MG63 (cell line): Measurements from ENCODE around the gene CDC42BPB. TPM values are rescaled to one million over a fixed set of nuclear protein-coding genes. Genes with fewer than 3 reads are reported as not detected.

Experiments
- DNase-seq: peaks from one replicate; pipeline ENCODE4 v3.0.0-alpha.2; 2020
- H3K27me3 ChIP-seq: fragments of 250-450 bp; sonication (Bioruptor Pico); 2 replicates; pipeline ENCODE4 v1.5.1; 2020; ENCODE audit warnings: mild to moderate bottlenecking, moderate library complexity
- H3K36me3 ChIP-seq: fragments of 250-450 bp; sonication (Bioruptor Pico); 2 replicates; pipeline ENCODE4 v1.5.1; 2020; ENCODE audit warnings: mild to moderate bottlenecking, moderate library complexity
- H3K4me3 ChIP-seq: fragments of 250-450 bp; sonication (Bioruptor Pico); 2 replicates; pipeline ENCODE4 v1.5.1; 2020; ENCODE audit warnings: mild to moderate bottlenecking, moderate library complexity
- H3K9me3 ChIP-seq: fragments of 250-450 bp; sonication (Bioruptor Pico); 2 replicates; pipeline ENCODE4 v1.5.1; 2020; ENCODE audit warnings: mild to moderate bottlenecking, moderate library complexity
- total RNA-seq: library from RNA; depleted of rRNA; stranded (reverse); fragments of >200 nt; shearing (Covaris generic); gene quantifications from 2 replicates; pipeline ENCODE4 v1.2.3, GENCODE V29; 2014; ENCODE audit warnings: low replicate concordance

Gene CDC42BPB
- total RNA-seq, 1 experiment from 2014 or later: 11.7 TPM

GRCh38 chr14:103016594-103016993 lies 40.8 kb downstream of the CDC42BPB start:
- DNase-seq: no peak
- no peaks in the 10 kb centered on the region for H3K27me3 ChIP-seq
- H3K4me3 ChIP-seq: no peak overlapping the region
- no peaks in the 10 kb centered on the region; the same call in 1 of the 2 replicates for H3K36me3 ChIP-seq
- no peaks in the 10 kb centered on the region for H3K9me3 ChIP-seq

DNA sequence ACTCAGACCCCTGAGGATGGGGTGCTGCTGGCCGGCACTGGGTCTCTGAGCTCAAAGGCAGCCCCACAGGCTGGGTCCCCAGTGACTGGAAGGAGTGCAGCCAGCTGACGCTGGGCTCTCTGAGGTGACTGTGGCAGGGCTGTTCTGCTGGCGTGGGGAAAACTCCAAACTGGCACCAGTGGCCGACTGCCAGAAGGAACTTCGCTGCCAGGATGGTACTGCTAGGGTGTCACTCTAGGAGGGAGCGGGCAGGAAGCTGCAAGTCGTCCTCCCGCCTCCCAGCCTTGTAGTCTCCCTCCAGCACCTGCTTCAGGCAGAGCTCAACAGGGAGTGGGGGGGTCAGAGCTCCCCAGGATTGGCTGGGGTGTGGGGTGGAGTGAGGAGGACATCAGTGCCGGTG lies 41.3 kb downstream of the CDC42BPB start:
- Histone ChIP-seq H3K4me3 (no peak overlapping the region), H3K27me3 (no peaks in the 10 kb centered on the region), H3K9me3 (no peaks in the 10 kb centered on the region), H3K36me3 (peaks cover 3% of the 10 kb centered on the region)
- no peak for DNase-seq

DNA sequence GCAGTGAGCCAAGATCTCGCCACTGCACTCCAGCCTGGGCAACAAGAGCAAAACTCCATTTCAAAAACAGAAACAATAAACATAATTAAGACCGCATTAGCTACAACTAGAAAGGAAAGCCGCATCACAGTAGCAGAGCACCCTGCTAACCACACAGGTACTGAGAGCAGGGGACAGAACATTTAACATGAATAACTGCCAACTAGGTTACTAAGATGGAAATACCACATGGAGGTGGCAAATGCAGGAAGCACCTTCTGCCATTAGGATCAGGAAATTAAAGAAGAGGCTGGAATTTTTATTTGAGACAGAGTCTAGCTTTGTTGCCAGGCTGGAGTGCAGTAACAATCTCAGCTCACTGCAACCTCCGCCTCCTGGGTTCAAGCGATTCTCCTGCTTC lies 41.9 kb downstream of the CDC42BPB start:
- DNase-seq: no peak
- H3K27me3 ChIP-seq: no peaks in the 10 kb centered on the region
- peaks cover 6% of the 10 kb centered on the region; the same call in 1 of the 2 replicates for H3K36me3 ChIP-seq
- no peak overlapping the region for H3K4me3 ChIP-seq
- H3K9me3 ChIP-seq: no peaks in the 10 kb centered on the region

DNA sequence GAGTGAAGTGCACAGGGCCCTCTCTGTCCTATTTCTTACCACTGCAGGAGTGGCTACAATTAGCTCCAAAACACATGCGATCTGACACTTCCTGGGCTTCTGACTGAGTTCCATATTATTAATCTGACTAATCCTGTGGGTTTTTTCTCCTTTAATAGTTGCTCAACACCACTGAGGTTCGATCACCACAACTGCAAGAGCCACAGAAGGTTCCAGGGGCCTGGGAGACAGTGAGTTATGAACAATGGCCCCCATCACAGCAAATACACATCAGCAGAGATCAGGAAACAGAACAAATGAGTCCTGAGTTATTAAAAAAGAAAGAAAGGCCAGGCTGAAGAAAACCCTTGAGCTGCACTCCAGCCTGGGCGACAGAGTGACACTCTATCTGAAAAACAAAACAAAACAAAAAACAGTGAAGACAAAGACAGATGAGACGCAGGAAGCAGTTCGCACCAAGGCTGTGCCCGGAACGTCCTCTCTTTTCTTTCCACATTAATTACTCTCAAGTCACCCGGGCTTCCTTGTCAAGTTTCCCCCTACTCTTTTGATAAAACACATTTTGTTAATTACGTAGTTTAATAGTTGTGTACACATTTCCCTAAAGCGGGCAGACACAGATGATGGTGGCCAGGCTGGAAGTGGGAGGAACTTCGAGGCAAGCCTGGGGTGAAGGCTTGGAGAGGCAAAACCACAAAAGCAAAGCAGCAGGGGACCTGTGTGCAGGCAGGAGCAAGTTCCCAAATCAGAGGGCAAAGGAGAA lies 42.7 kb downstream of the CDC42BPB start:
- H3K4me3 ChIP-seq: no peak overlapping the region
- peak; percentile 46 for DNase-seq
- H3K9me3 ChIP-seq: no peaks in the 10 kb centered on the region
- H3K36me3 ChIP-seq: peaks cover 12% of the 10 kb centered on the region
- H3K27me3 ChIP-seq: no peaks in the 10 kb centered on the region

- no peak for DNase-seq
- Histone ChIP-seq H3K4me3 (no peak overlapping the region), H3K36me3 (peaks cover 13% of the 10 kb centered on the region), H3K27me3 (no peaks in the 10 kb centered on the region), H3K9me3 (no peaks in the 10 kb centered on the region)
Observed at GRCh38 chr14:103013028-103013427, 44.3 kb downstream of the CDC42BPB start.

- no peaks in the 10 kb centered on the region for H3K9me3 ChIP-seq
- no peak overlapping the region for H3K4me3 ChIP-seq
- peaks cover 13% of the 10 kb centered on the region for H3K36me3 ChIP-seq
- DNase-seq: no peak
- no peaks in the 10 kb centered on the region for H3K27me3 ChIP-seq
Observed at GRCh38 chr14:103009559-103009958, 47.8 kb downstream of the CDC42BPB start.

- peak; percentile 53 for DNase-seq
- H3K36me3 ChIP-seq: peaks cover 13% of the 10 kb centered on the region
Observed at GRCh38 chr14:103008768-103009357, 48.5 kb downstream of the CDC42BPB start.

GRCh38 chr14:103008126-103008525 lies 49.2 kb downstream of the CDC42BPB start:
- no peaks in the 10 kb centered on the region for H3K27me3 ChIP-seq
- H3K9me3 ChIP-seq: no peaks in the 10 kb centered on the region
- no peak for DNase-seq
- H3K36me3 ChIP-seq: peaks cover 13% of the 10 kb centered on the region
- H3K4me3 ChIP-seq: no peak overlapping the region

More at GRCh38 chr14:103008768-103009357, 48.5 kb downstream of the CDC42BPB start:
- no peaks in the 10 kb centered on the region for H3K9me3 ChIP-seq
- no peaks in the 10 kb centered on the region for H3K27me3 ChIP-seq
- H3K4me3 ChIP-seq: no peak overlapping the region

GRCh38 chr14:103007555-103007954 lies 49.8 kb downstream of the CDC42BPB start:
- Histone ChIP-seq H3K36me3 (peaks cover 13% of the 10 kb centered on the region), H3K9me3 (no peaks in the 10 kb centered on the region), H3K27me3 (no peaks in the 10 kb centered on the region), H3K4me3 (no peak overlapping the region)
- no peak for DNase-seq

- no peak for DNase-seq
- no peaks in the 10 kb centered on the region for H3K9me3 ChIP-seq
- H3K4me3 ChIP-seq: no peak overlapping the region
- no peaks in the 10 kb centered on the region for H3K27me3 ChIP-seq
- H3K36me3 ChIP-seq: peaks cover 13% of the 10 kb centered on the region
Observed at GRCh38 chr14:103006991-103007520, 50.3 kb downstream of the CDC42BPB start.

- Histone ChIP-seq H3K9me3 (no peaks in the 10 kb centered on the region), H3K36me3 (peaks cover 12% of the 10 kb centered on the region), H3K4me3 (no peak overlapping the region), H3K27me3 (no peaks in the 10 kb centered on the region)
- DNase-seq: no peak
Observed at GRCh38 chr14:103006106-103006505, 51.2 kb downstream of the CDC42BPB start.

DNA sequence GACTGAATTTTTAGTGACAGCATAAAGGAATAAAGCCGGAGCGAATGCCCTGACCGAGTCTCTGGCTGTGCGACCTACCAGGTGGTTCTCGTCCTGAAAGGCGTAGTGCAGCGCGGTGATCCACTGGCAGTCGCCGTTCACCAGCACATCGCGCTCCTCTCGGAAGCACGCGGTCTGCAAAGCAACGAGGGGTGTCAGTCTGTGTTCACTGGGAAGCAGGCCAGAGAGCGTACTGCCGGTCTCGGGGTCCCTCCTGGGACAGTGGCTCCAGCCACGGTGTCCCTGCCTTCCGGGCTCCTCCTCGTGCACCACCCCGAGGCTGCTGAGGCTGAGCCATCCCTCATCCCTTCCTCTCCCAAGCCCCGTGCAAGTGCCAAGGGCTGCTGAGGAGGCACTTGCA lies 53.5 kb downstream of the CDC42BPB start:
- Histone ChIP-seq H3K36me3 (peaks cover 7% of the 10 kb centered on the region), H3K27me3 (no peaks in the 10 kb centered on the region), H3K4me3 (no peak overlapping the region), H3K9me3 (no peaks in the 10 kb centered on the region)
- DNase-seq: no peak

- Histone ChIP-seq H3K27me3 (no peaks in the 10 kb centered on the region), H3K4me3 (no peak overlapping the region), H3K36me3 (peaks cover 9% of the 10 kb centered on the region), H3K9me3 (no peaks in the 10 kb centered on the region)
- no peak for DNase-seq
Observed at GRCh38 chr14:103003351-103003615, 54.1 kb downstream of the CDC42BPB start.

DNA sequence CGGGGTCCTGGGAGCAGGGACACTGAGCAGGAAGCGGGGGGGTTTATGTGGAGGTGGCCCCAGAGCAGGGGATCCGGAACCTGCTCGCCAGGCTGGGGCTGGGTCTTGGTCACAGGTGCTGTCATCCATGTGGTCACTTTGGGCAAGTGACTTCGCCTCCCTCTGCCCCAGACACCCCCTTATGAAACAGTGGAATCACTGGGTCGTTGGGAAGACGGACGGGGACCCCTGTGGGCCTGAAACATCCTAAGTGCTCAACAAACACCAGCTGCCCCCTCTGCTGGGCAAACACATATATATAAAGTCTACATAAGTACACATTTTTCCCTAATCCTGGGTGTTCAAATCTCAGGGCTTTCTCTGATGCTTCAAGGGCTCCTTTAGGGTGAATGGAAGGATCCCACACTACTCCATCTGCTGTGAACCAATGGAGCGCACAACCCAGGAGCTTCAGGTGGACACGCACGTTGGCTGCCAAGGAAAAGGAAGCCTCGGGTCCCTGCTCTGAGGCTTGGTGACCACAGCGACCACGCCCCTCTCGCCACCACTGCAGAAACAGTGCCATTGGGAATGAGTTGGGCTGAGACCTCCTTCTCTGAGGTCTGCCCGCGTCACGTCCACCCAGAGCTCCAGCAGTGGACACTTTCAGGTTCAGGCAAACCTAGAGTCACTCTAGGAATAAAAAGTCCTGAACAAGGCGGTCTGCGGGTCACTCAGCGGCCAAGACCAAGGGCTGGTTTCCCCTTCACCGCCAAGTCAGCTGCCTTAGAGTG lies 54.6 kb downstream of the CDC42BPB start:
- Histone ChIP-seq H3K27me3 (no peaks in the 10 kb centered on the region), H3K36me3 (peaks cover 12% of the 10 kb centered on the region), H3K9me3 (no peaks in the 10 kb centered on the region), H3K4me3 (no peak overlapping the region)
- DNase-seq: peak; percentile 7

GRCh38 chr14:103001651-103002396 lies 55.5 kb downstream of the CDC42BPB start:
- Histone ChIP-seq H3K27me3 (no peaks in the 10 kb centered on the region), H3K9me3 (no peaks in the 10 kb centered on the region), H3K4me3 (no peak overlapping the region), H3K36me3 (peaks cover 16% of the 10 kb centered on the region)
- no peak for DNase-seq

DNA sequence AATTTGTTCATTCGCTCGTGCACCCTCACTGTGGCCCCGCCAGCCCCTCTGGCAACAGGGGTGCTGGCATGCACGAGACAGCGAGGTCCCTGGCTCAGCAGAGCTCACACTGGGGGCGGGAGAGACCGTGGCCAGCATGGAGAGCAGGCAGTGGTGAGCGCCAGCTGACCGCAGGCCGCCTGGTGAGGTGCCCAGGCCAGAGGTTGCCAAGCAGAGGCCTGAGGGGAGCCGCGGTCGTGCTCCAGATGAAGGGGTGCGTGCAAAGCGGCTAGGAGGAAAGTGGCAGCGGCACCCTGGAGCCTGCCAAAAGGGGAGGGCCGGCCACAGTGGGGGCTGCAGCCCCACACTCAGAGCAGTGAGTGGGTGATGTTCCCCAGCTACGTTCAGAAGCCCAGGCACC lies 56.1 kb downstream of the CDC42BPB start:
- Histone ChIP-seq H3K9me3 (no peaks in the 10 kb centered on the region), H3K4me3 (no peak overlapping the region), H3K27me3 (no peaks in the 10 kb centered on the region), H3K36me3 (peaks cover 16% of the 10 kb centered on the region)
- peak; percentile 96 for DNase-seq
